ENCODE results near the gene RNFT2. TPM values are rescaled to one million over a fixed set of nuclear protein-coding genes. Genes with fewer than 3 reads are reported as not detected.

The RNFT2 gene
- total RNA-seq, 1 experiment from 2014 or later = 4.1 TPM

GRCh38 chr12:116880817-116881324 lies 142.8 kb downstream of the RNFT2 start:
- in situ Hi-C loops (cut with HindIII; ENCODE audit: low pct_unique_long_range_greater_than_20kb, low sequenced_read_pairs) = no loop called here
- peak; percentile 63 for DNase-seq (ENCODE audit: low read depth)

GRCh38 chr12:116881325-116881876 lies 143.3 kb downstream of the RNFT2 start, which contains the start of gene HRK:
HRK (minus strand) TSS chr12:116881441; CDS start chr12:116881307, 134 bp downstream.
- no peak for DNase-seq (ENCODE audit: low read depth)
- in situ Hi-C loops (cut with HindIII; ENCODE audit: low pct_unique_long_range_greater_than_20kb, low sequenced_read_pairs) = no loop called here

GRCh38 chr12:116881877-116882507 lies 143.9 kb downstream of the RNFT2 start:
- in situ Hi-C loops (cut with HindIII; ENCODE audit: low pct_unique_long_range_greater_than_20kb, low sequenced_read_pairs) = no loop called here
- no peak for DNase-seq (ENCODE audit: low read depth)

GRCh38 chr12:116882742-116883141 lies 144.6 kb downstream of the RNFT2 start:
- DNase-seq (ENCODE audit: low read depth) = no peak
- in situ Hi-C loops (cut with HindIII; ENCODE audit: low pct_unique_long_range_greater_than_20kb, low sequenced_read_pairs) = no loop called here

- in situ Hi-C loops (cut with HindIII; ENCODE audit: low pct_unique_long_range_greater_than_20kb, low sequenced_read_pairs) = no loop called here
- DNase-seq (ENCODE audit: low read depth) = no peak
These were observed 146.8 kb downstream of the RNFT2 start for GRCh38 chr12:116884871-116885270.

- in situ Hi-C loops (cut with HindIII; ENCODE audit: low pct_unique_long_range_greater_than_20kb, low sequenced_read_pairs) = no loop called here
These were observed 147.4 kb downstream of the RNFT2 start for GRCh38 chr12:116885491-116885890.

GRCh38 chr12:116887244-116887643 lies 149.1 kb downstream of the RNFT2 start:
- in situ Hi-C loops (cut with HindIII; ENCODE audit: low pct_unique_long_range_greater_than_20kb, low sequenced_read_pairs) = no loop called here
- no peak for DNase-seq (ENCODE audit: low read depth)

More at GRCh38 chr12:116885491-116885890, 147.4 kb downstream of the RNFT2 start:
- DNase-seq (ENCODE audit: low read depth) = no peak

- in situ Hi-C loops (cut with HindIII; ENCODE audit: low pct_unique_long_range_greater_than_20kb, low sequenced_read_pairs) = no loop called here
- DNase-seq (ENCODE audit: low read depth) = no peak
These were observed 149.8 kb downstream of the RNFT2 start for GRCh38 chr12:116887897-116888296.

GRCh38 chr12:116890330-116890729 lies 152.2 kb downstream of the RNFT2 start:
- DNase-seq (ENCODE audit: low read depth) = no peak

GRCh38 chr12:116891019-116891418 lies 152.9 kb downstream of the RNFT2 start:
- DNase-seq (ENCODE audit: low read depth) = no peak
- in situ Hi-C loops (cut with HindIII; ENCODE audit: low pct_unique_long_range_greater_than_20kb, low sequenced_read_pairs) = no loop called here

More at GRCh38 chr12:116890330-116890729, 152.2 kb downstream of the RNFT2 start:
- in situ Hi-C loops (cut with HindIII; ENCODE audit: low pct_unique_long_range_greater_than_20kb, low sequenced_read_pairs) = no loop called here

GRCh38 chr12:116892349-116893140 lies 154.4 kb downstream of the RNFT2 start:
- no peak for DNase-seq (ENCODE audit: low read depth)
- in situ Hi-C loops (cut with HindIII; ENCODE audit: low pct_unique_long_range_greater_than_20kb, low sequenced_read_pairs) = no loop called here

GRCh38 chr12:116894913-116895312 lies 156.8 kb downstream of the RNFT2 start:
- in situ Hi-C loops (cut with HindIII; ENCODE audit: low pct_unique_long_range_greater_than_20kb, low sequenced_read_pairs) = no loop called here
- no peak for DNase-seq (ENCODE audit: low read depth)

- in situ Hi-C loops (cut with HindIII; ENCODE audit: low pct_unique_long_range_greater_than_20kb, low sequenced_read_pairs) = no loop called here
These were observed 158.4 kb downstream of the RNFT2 start for GRCh38 chr12:116896411-116896924.

GRCh38 chr12:116897476-116897875 lies 159.4 kb downstream of the RNFT2 start:
- in situ Hi-C loops (cut with HindIII; ENCODE audit: low pct_unique_long_range_greater_than_20kb, low sequenced_read_pairs) = no loop called here
- DNase-seq (ENCODE audit: low read depth) = no peak

More at GRCh38 chr12:116896411-116896924, 158.4 kb downstream of the RNFT2 start:
- DNase-seq (ENCODE audit: low read depth) = no peak

- no peak for DNase-seq (ENCODE audit: low read depth)
- in situ Hi-C loops (cut with HindIII; ENCODE audit: low pct_unique_long_range_greater_than_20kb, low sequenced_read_pairs) = no loop called here
These were observed 160.6 kb downstream of the RNFT2 start for GRCh38 chr12:116898669-116899068.

- DNase-seq (ENCODE audit: low read depth) = no peak
- in situ Hi-C loops (cut with HindIII; ENCODE audit: low pct_unique_long_range_greater_than_20kb, low sequenced_read_pairs) = no loop called here
These were observed 163.5 kb downstream of the RNFT2 start for GRCh38 chr12:116901612-116902011.

All from Caki2 (cell line).